ENCODE data around the gene PLD5. TPM values are rescaled to one million over a fixed set of nuclear protein-coding genes. Genes with fewer than 3 reads are reported as not detected.

PLD5 gene
- total RNA-seq, result not detected in 2 replicates

GRCh38 chr1:242524571-242525359 is at the start of gene PLD5:
Gene PLD5, minus strand, starts transcription at chr1:242524697.

Small RNAs within 50 kb of the gene (small RNA-seq; reads per million reads assigned to genes)
- not detected for gene AL360271.2
- gene RN7SKP12, result not detected

Data from articular chondrocyte of knee joint (primary cell).